HG02588 (cell line): ENCODE measurements around the gene PGA4.
"Not testable (repeated sequence)": the region's sequence is repeated elsewhere in the genome, so short reads cannot be mapped to it uniquely, and the experiment has no call there.

Experiments
- ATAC-seq: cut with Tn5 transposase; IDR thresholded peaks from one replicate; pipeline ENCODE4 v1.9.1; 2021; ENCODE audit warnings: mild to moderate bottlenecking, moderate library complexity; ENCODE audit not compliant: unreplicated experiment

The PGA4 gene

DNA sequence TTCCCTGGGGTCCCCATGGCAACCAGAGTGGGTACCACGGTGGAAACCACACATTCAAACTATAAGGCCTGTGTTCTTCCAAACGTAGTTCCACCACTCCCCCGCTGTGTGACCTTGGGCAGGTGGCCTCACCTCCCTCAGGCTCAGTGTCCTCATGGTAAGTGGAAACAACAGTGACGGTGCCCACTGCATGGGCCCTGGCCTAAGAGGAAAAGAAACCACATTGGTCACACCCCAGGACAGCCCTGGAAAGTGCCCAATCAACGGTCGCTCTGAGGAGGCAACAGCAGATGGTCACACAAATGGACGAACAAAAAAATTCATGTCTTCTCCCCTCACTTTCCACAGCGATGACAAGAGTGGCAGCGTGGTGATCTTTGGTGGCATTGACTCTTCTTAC lies 25.9 kb downstream of the PGA4 start:
- not testable (repeated sequence) for ATAC-seq

- ATAC-seq: not testable (repeated sequence)
Observed at GRCh38 chr11:61249201-61249600, 27.1 kb downstream of the PGA4 start.

GRCh38 chr11:61250796-61251765 lies 28.9 kb downstream of the PGA4 start:
- ATAC-seq: not testable (repeated sequence)

GRCh38 chr11:61252332-61252731 lies 30.2 kb downstream of the PGA4 start:
- not testable (repeated sequence) for ATAC-seq

- ATAC-seq: no peak
Observed at GRCh38 chr11:61254403-61255025, 32.4 kb downstream of the PGA4 start.

DNA sequence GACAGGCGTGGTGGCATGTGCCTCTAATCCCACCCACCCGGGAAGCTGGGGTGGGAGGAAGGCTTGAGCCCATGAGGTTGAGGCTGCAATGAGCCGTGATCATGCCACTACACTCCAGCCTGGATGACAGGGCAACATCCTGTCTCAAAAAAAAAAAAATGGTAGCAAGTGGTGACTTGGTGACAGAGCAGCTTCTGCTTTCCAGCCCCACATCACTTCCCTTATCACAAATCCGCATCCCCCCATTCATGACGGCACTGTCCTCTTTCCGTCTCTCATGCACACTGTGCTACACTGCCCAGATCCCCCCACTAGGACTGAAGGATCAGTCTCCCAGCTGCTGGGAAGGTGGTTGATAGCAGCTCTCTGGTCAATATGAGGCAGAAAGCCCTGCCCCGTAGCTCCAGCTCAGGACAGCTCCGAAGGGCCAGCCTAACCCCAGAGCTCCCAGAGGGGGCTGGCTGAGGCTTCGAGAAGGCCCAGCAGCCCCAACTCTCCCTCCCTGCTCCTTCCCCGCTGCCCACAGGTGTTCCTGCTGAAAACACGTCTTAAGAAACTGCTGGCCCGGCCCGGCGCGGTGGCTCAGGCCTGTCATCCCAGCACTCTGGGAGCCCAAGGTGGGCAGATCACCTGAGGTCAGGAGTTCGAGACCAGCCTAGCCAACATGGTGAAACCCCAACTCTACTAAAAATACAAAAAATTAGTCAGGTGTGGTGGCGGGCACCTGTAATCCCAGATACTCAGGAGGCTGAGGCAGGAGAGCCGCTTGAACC lies 34.7 kb downstream of the PGA4 start:
- no peak for ATAC-seq

GRCh38 chr11:61258546-61258945 lies 36.4 kb downstream of the PGA4 start:
- no peak for ATAC-seq

DNA sequence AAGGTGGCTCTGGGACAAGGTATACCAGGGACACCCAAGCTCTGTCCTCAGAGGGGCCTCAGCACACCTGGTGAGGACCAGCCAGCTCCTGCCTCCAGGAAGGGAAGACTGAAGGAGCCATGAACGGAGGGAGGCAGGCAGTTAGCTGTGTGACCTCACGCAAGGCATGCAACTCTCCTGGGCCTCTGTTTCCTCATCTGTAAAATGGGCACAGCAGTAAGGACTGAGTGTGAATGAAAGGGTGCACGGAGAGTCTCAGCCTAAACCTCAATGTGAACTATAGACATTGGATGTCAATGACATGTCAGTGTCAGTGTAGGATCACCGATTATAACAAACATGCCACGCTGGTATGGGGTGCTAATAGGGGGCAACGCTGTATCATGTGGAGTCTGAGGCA lies 37.2 kb downstream of the PGA4 start:
- ATAC-seq: no peak

DNA sequence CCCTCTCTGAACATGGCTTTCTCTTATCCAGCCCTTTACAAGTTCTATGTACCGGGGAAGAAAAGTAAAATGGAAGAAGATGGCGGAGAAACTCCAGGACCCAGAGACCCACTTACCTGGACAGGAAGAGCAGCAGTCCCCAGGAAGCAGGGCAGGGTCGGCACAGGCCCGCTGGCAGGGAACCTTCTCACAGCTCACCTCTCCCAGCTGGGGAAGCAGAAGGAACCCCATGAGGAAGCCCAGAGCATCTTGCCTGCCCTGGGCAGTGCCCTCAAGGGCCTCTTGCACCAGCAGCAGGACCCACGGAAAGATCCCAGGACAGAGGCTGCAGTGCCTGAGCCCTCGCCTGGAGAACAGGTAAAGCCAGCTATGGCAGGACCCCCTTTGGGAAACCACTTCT lies 42.2 kb downstream of the PGA4 start:
- ATAC-seq: no peak

DNA sequence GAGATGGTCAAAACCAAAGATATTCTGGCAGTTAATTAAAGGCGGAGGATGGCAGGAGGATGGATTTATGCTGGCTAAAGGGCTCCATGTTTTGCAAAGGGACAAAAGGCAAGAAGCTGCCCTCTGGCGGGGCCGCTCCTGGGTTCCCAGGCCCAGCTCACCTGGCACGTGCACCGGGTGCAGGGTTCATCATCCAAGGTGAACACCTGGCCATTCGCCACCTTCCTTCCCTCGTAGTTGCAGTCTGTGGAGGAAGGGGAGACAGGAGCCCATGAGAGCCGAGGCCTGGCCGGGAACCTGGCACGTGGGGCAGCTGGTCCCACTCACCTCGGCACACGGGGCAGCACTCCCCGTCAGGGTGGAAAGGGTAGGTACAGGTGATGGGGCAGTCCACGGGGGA lies 42.6 kb downstream of the PGA4 start:
- no peak for ATAC-seq

- no peak for ATAC-seq
Observed at GRCh38 chr11:61265357-61265756, 43.2 kb downstream of the PGA4 start.

GRCh38 chr11:61266602-61267001 lies 44.5 kb downstream of the PGA4 start:
- ATAC-seq: no peak

DNA sequence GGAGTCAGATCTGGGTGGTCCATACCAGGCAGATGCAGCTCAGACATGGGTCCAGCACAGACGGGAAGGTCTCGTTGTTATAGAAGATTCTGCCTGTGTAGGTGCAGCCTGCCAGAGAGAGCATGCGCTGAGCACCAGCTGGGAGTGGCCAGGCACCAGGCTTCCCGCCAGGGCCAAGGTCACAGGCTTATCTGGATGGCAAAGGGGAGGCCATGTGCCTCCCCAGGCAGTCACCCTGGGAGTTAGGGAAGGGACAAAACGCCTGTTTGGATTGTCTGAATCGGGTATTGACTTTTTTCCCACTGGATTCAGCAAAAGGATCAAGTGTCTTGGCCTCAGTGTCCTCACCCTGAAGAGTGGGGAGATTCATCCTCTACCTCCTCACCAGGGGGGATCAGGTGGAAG lies 45.3 kb downstream of the PGA4 start:
- no peak for ATAC-seq

- ATAC-seq: no peak
Observed at GRCh38 chr11:61268588-61269250, 46.6 kb downstream of the PGA4 start.

DNA sequence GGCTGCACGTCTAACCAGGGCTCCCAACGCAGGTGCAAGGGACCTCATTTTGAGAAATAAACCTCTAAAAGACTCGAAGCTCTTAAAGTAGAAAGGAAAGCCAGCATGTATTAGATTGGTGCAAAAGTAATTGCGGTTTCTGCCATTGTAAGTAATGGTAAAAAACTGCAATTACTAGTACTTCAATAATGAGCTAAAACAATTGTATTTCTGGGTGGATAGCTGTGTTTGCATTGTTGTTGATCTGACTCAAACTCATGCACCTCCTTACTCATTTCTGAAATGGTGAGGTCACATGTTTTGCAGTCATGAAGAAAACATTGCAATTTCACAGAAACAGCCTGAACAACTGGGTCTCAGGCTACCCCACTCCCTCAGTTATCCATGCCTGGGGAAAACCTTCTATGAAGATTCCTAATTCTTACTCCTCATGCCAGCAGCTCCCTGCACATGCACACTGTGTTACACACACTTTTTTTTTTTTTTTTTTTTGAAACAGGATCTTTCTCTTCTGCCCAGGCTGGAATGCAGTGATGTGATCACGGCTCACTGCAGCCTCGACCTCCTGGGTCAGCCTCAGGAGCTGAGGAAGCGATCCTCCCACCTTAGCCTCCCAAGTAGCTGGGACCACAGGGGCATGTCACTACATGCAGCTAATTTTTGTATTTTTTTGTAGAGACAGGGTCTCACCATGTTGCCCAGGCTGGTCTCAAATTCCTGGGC lies 48.4 kb downstream of the PGA4 start:
- no peak for ATAC-seq

GRCh38 chr11:61272731-61273130 lies 50.6 kb downstream of the PGA4 start:
- no peak for ATAC-seq

DNA sequence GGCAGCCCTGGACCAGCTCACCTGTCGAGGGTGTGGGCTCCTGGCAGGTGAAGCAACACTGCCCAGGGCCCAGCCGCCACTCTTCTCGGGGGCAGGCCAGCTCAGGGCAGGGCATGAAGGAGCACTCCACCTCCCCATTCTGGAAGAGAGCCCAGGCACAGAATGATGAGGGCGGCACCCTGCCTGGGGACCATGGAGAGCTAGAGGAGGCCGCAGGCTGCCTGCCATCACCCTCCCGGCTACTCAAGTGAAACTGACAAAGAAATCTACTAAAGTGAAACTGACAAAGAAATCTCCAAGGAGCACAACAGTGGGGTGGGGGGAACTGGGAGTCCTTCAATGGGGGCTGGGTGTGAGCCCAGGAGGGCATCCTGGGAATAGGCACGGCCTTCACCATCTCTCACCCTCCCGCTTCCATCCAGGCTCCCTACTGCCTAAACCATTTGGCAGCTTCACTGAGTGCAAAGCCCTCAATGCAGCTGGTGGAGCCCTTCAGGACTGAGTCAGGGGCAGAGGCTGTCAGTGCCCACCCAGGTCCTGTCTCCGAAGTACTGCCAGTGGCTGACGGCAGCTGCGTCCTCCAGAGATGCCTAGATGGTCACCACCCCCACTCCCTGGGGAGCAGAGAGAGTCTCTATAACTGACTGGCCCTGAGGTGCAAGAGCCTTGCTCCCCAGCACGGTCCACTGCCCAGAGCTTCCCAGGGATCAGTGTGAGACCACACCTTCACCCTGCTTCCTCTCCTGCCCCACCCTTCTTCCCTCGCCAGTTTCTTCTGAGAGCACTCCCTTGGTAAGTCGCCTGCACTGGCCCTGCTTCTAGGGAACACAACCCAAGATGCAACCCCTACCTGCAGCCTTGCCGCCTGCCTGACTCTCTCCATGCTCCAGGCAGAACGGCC lies 51.3 kb downstream of the PGA4 start:
- no peak for ATAC-seq

GRCh38 chr11:61274084-61274483 lies 51.9 kb downstream of the PGA4 start:
- ATAC-seq: no peak

- ATAC-seq: no peak
Observed at GRCh38 chr11:61275191-61275590, 53.0 kb downstream of the PGA4 start.
